H9 (cell line): ENCODE data around the gene BTNL3. TPM values are rescaled to one million over a fixed set of nuclear protein-coding genes. Genes with fewer than 3 reads are reported as not detected.

Experiments used
- DNase-seq: peaks from one replicate; pipeline ENCODE4 v3.0.0-alpha.2; 2017
- H2AFZ ChIP-seq: one replicate; pipeline ENCODE4 v1.6.1; 2013; ENCODE audit warnings: mild to moderate bottlenecking, low read length, control low read depth, moderate library complexity
- H2AK5ac ChIP-seq: 2 replicates; pipeline ENCODE4 v1.6.1; 2013; ENCODE audit warnings: low read length, control low read depth, mixed read lengths; ENCODE audit not compliant: insufficient read length
- H2BK120ac ChIP-seq: one replicate; pipeline ENCODE4 v1.6.1; 2013; ENCODE audit warnings: low read depth, mild to moderate bottlenecking, low read length, control low read depth, inconsistent platforms; ENCODE audit not compliant: poor library complexity, severe bottlenecking
- H2BK12ac ChIP-seq: 2 replicates; pipeline ENCODE4 v1.6.1; 2013; ENCODE audit warnings: low read length, control low read depth, mixed read lengths, low read depth; ENCODE audit not compliant: insufficient read length
- H2BK15ac ChIP-seq: 2 replicates; pipeline ENCODE4 v1.6.1; 2013; ENCODE audit warnings: low read depth, low read length, control low read depth
- H2BK20ac ChIP-seq: one replicate; pipeline ENCODE4 v1.6.1; 2013; ENCODE audit warnings: low read depth, mild to moderate bottlenecking, low read length, control low read depth, inconsistent platforms; ENCODE audit not compliant: poor library complexity, severe bottlenecking
- H2BK5ac ChIP-seq: 2 replicates; pipeline ENCODE4 v1.6.1; 2013; ENCODE audit warnings: low read length, control low read depth, mixed read lengths; ENCODE audit not compliant: insufficient read length
- H3K14ac ChIP-seq: 2 replicates; pipeline ENCODE4 v1.6.1; 2013; ENCODE audit warnings: low read length, control low read depth; ENCODE audit not compliant: insufficient read depth
- H3K18ac ChIP-seq: 2 replicates; pipeline ENCODE4 v1.6.1; 2013; ENCODE audit warnings: low read depth, mild to moderate bottlenecking, mixed read lengths, low read length, control low read depth; ENCODE audit not compliant: insufficient read length
- H3K23ac ChIP-seq: 2 replicates; pipeline ENCODE4 v1.6.1; 2013; ENCODE audit warnings: low read length, control low read depth, mixed read lengths, low read depth; ENCODE audit not compliant: insufficient read length
- H3K23me2 ChIP-seq: 2 replicates; pipeline ENCODE4 v1.6.1; 2013; ENCODE audit warnings: low read depth, mild to moderate bottlenecking, mixed read lengths, low read length, control low read depth; ENCODE audit not compliant: insufficient read length, poor library complexity, severe bottlenecking
- H3K27ac ChIP-seq: 2 replicates; pipeline ENCODE4 v1.5.1; 2013; ENCODE audit warnings: low read length, control low read depth, mixed read lengths, low read depth; ENCODE audit not compliant: insufficient read length
- H3K27me3 ChIP-seq: 2 replicates; pipeline ENCODE4 v1.6.1; 2013; ENCODE audit warnings: low read length, control low read depth, inconsistent platforms; ENCODE audit not compliant: insufficient read depth
- H3K4ac ChIP-seq: 2 replicates; pipeline ENCODE4 v1.6.1; 2013; ENCODE audit warnings: low read depth, mild to moderate bottlenecking, control low read depth, inconsistent platforms, low read length, moderate library complexity
- H3K4me1 ChIP-seq: 2 replicates; pipeline ENCODE4 v1.6.1; 2013; ENCODE audit warnings: low read length, control low read depth, inconsistent platforms; ENCODE audit not compliant: insufficient read depth
- H3K4me2 ChIP-seq: 2 replicates; pipeline ENCODE4 v1.6.1; 2013; ENCODE audit warnings: low read length, control low read depth, mixed read lengths; ENCODE audit not compliant: insufficient read length, insufficient read depth
- H3K56ac ChIP-seq: 2 replicates; pipeline ENCODE4 v1.6.1; 2013; ENCODE audit warnings: low read depth, mild to moderate bottlenecking, mixed read lengths, low read length, control low read depth; ENCODE audit not compliant: insufficient read length
- H3K79me1 ChIP-seq: 2 replicates; pipeline ENCODE4 v1.6.1; 2013; ENCODE audit warnings: low read depth, mild to moderate bottlenecking, moderate library complexity, low read length, control low read depth, inconsistent platforms; ENCODE audit not compliant: insufficient read depth, poor library complexity, severe bottlenecking
- H3K79me2 ChIP-seq: 2 replicates; pipeline ENCODE4 v1.6.1; 2013; ENCODE audit warnings: low read length, control low read depth, inconsistent platforms; ENCODE audit not compliant: insufficient read depth
- H3K9ac ChIP-seq: 2 replicates; pipeline ENCODE4 v1.6.1; 2013; ENCODE audit warnings: low read length, control low read depth, mixed read lengths; ENCODE audit not compliant: insufficient read length; ENCODE audit errors: extremely low read depth
- H3K9me3 ChIP-seq: one replicate; pipeline ENCODE4 v1.6.1; 2013; ENCODE audit warnings: low read depth, low read length, inconsistent platforms; ENCODE audit not compliant: control insufficient read depth
- H3T11ph ChIP-seq: one replicate; pipeline ENCODE4 v1.6.1; 2013; ENCODE audit warnings: mild to moderate bottlenecking, low read length, control low read depth, inconsistent platforms
- H4K20me1 ChIP-seq: one replicate; pipeline ENCODE4 v1.6.1; 2013; ENCODE audit not compliant: control insufficient read depth, insufficient read length, insufficient read depth
- H4K5ac ChIP-seq: 2 replicates; pipeline ENCODE4 v1.6.1; 2013; ENCODE audit warnings: low read depth, mild to moderate bottlenecking, mixed read lengths, low read length, control low read depth; ENCODE audit not compliant: insufficient read length
- H4K8ac ChIP-seq: replicated peaks from 2 replicates; pipeline ENCODE4 v1.6.1; 2013; ENCODE audit warnings: low read length, control low read depth, mixed read lengths, low read depth; ENCODE audit not compliant: insufficient read length
- H4K91ac ChIP-seq: 2 replicates; pipeline ENCODE4 v1.6.1; 2013; ENCODE audit warnings: low read depth, mild to moderate bottlenecking, moderate library complexity, mixed read lengths, low read length, control low read depth; ENCODE audit not compliant: insufficient read length
- H3K27ac Mint-ChIP-seq, 3 experiments: 2 replicates in 2 of 3; 3 replicates in 1 of 3; pipeline ENCODE4 v1.8.0; 2020 to 2021; ENCODE audit warnings: mixed read lengths in 3 of 3, mild to moderate bottlenecking in 1 of 3, moderate library complexity in 1 of 3
- H3K27me3 Mint-ChIP-seq: 2 replicates; pipeline ENCODE4 v1.8.0; 2021; ENCODE audit warnings: low read depth, mild to moderate bottlenecking, moderate library complexity, mixed read lengths
- H3K36me3 Mint-ChIP-seq, 3 experiments: 2 replicates in 2 of 3; 3 replicates in 1 of 3; pipeline ENCODE4 v1.8.0; 2020 to 2021; ENCODE audit warnings: low read depth in 3 of 3, mixed read lengths in 3 of 3; ENCODE audit not compliant: insufficient read depth in 1 of 3
- H3K4me1 Mint-ChIP-seq, 2 experiments: 2 replicates each; pipeline ENCODE4 v1.8.0; 2020; ENCODE audit warnings: mixed read lengths in 2 of 2
- H3K4me3 Mint-ChIP-seq, 2 experiments: 2 replicates in 1 of 2; 3 replicates in 1 of 2; pipeline ENCODE4 v1.8.0; 2020 to 2021; ENCODE audit warnings: mild to moderate bottlenecking in 2 of 2, mixed read lengths in 2 of 2, moderate library complexity in 1 of 2
- H3K9me3 Mint-ChIP-seq, 2 experiments: 2 replicates in 1 of 2; 3 replicates in 1 of 2; pipeline ENCODE4 v1.8.0; 2020; ENCODE audit warnings: mild to moderate bottlenecking in 2 of 2, mixed read lengths in 2 of 2, moderate library complexity in 1 of 2
- CTCF ChIP-seq: fragments of 200-600 bp; sonication (generic); conservative IDR thresholded peaks from 3 replicates; pipeline ENCODE4 v1.8.0; 2021; ENCODE audit warnings: antibody characterized with exemption, mild to moderate bottlenecking
- WGBS: extraction: QIAGEN DNeasy Blood & Tissue Kit; methylation state at CpG from one replicate; pipeline ENCODE4 v1.1.7; 2013; ENCODE audit warnings: missing lambda C conversion rate, low lambda C conversion rate, mixed read lengths; ENCODE audit not compliant: insufficient read length; ENCODE audit errors: extremely low coverage; 5-methylcytosine and 5-hydroxymethylcytosine counted together
- total RNA-seq: library from RNA; stranded (reverse); gene quantifications from 2 replicates; pipeline ENCODE4 v1.2.1, GENCODE V29; 2021

BTNL3 gene
- total RNA-seq, 1 experiment from 2014 or later, result not detected

GRCh38 chr5:181036816-181037364 is 48.2 kb downstream of the BTNL3 start:
- Histone ChIP-seq H3K4ac (no peak overlapping the region), H2AK5ac (no peak overlapping the region), H3K23me2 (no peaks in the 10 kb centered on the region), H2BK5ac (no peak overlapping the region), H4K91ac (no peak overlapping the region), H2AFZ (no peak overlapping the region), H3K14ac (no peak overlapping the region), H4K20me1 (no peaks in the 10 kb centered on the region), H3K79me2 (no peaks in the 10 kb centered on the region), H3K27ac (no peak overlapping the region), H3K27me3 (no peaks in the 10 kb centered on the region), H2BK12ac (no peak overlapping the region), H3K4me1 (no peaks in the 10 kb centered on the region), H3K79me1 (no peaks in the 10 kb centered on the region), H4K5ac (no peak overlapping the region), H3K23ac (no peak overlapping the region), H4K8ac (no peak overlapping the region), H2BK120ac (no peak overlapping the region), H3K9me3 (no peaks in the 10 kb centered on the region), H3K56ac (no peak overlapping the region), H3K18ac (no peak overlapping the region), H3K9ac (no peak overlapping the region), H3K4me2 (no peak overlapping the region), H3T11ph (no peak overlapping the region), H2BK15ac (no peak overlapping the region), H2BK20ac (no peak overlapping the region)
- Mint-ChIP-seq H3K9me3 (peaks cover 4 to 7% of the 10 kb centered on the region in 2 experiments; a peak in 4 of 5 replicates), H3K27me3 (peaks cover 42% of the 10 kb centered on the region), H3K27ac (no peak overlapping the region), H3K4me3 (no peak overlapping the region; a peak in 1 of 5 replicates), H3K36me3 (no peaks in the 10 kb centered on the region), H3K4me1 (peaks cover 8 to 22% of the 10 kb centered on the region in 2 experiments)
- DNase-seq, result no peak
- TF ChIP-seq CTCF, result no peak
- WGBS, result no CpG with 5 or more reads among the region's 13 CpGs
